GM18868 (cell line): ENCODE measurements around the gene NACC2.
"Not testable (repeated sequence)": the region's sequence is repeated elsewhere in the genome, so short reads cannot be mapped to it uniquely, and the experiment has no call there.

Source experiments
- ATAC-seq: cut with Tn5 transposase; IDR thresholded peaks from one replicate; pipeline ENCODE4 v1.9.1; 2021; ENCODE audit warnings: mild to moderate bottlenecking, moderate library complexity; ENCODE audit not compliant: unreplicated experiment

The NACC2 gene

GRCh38 chr9:136083558-136084062, 11.5 kb downstream of the NACC2 start:
- ATAC-seq = no peak

GRCh38 chr9:136082496-136083361, 12.4 kb downstream of the NACC2 start:
- no peak for ATAC-seq

GRCh38 chr9:136081826-136082495, 13.1 kb downstream of the NACC2 start:
- no peak for ATAC-seq

DNA sequence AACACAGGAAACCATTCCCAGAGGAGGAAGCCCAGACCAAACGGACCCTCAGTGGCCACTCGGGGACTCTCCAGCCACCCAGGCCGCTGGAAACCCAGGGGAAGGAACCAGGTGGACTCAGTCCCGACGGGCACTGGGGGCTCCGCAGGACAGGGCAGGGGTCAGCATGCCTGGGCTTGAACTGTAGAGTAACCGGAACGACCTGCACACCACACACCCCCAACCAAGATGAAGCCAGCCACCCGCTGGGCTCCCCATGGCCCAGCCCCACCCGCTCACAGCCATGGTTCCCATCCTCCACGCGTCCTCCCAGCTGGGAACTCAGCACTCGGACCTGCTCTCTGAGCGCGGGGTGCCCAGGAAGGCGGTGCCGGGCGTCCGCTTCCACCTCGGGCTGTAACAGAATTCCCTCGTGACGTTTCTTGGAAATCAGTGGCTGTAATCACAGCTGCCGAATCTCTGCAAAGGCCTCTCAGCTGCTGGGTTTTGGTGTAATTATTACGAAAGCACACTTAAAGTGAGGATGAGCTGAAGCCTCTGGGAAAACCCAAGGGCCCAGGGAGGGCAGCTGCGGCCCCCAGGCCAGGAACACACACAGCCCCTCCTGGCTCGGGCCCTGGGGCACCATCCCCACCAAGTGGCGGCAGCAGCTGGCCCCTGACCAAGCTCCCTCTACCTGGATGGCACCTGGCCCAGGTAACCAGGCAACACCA, 13.8 kb downstream of the NACC2 start:
- ATAC-seq = no peak

DNA sequence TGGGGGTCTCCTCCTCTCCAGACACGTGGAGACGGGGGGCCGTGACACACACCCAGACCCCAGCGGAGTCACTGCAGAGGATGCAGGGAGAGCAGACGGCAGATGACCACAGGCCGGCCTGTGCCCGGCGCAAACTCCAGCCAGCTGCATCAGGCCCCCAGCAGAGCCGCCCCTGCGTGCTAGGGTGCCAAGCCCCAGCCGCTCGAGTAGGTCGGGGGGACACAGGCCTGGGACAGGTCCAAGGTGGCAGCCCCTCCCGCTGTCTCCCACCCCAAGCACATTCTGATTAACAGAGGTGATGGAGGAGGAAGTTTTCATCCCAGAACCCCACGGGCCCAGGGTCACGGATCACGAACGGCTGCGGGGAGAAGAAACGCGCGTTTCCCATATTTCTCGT, 14.4 kb downstream of the NACC2 start:
- no peak for ATAC-seq

DNA sequence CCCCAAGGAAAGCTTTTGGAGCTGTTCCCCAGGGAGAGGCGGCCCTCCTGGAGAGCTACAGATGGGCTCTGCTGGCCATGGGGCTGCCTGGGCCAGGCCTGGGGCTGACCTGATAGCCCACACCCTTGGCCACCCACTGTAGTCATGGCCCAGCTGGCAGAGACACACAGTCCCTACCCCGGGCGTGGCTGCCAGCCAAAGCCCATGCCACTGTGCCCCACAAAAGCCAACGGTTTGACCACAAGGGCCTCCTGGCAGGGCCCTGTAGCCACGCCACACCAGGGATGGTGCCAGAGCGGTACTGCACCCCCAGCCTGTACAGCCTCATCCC, 15.2 kb downstream of the NACC2 start:
- no peak for ATAC-seq

DNA sequence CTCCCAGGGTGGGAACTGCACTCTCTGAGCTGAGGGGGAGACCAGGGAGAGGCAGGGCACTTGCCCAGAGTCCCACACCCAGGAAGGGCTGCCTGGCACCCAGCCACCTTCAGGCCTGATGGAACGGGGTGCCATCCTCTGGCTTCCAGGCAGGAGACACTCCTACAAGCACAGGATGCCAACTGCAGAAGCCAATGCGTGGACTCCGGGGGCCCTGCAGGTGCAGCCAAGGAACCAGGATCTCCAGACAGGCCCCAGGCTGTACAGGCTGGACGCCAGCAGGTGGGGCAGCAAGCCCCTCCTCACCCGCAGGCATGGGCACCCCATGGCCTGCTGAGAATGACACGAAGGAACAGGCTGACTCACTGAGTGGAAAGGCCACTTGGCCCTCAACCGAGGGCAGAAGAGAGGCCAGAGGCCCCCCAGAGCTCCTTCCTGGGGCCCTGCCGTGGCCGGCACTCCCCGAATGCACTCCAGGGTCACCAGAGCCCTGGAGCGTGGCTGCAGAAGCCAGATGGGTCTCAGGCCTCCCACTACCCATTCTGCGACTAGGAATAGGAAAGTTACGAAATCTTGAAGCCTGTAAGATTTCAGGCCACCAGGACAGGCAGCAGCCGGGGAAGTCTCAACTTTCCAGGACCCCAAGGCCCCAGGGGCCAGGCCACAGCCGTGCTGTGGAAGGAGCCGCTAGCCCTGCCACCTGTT, 15.7 kb downstream of the NACC2 start:
- no peak for ATAC-seq

- no peak for ATAC-seq
Observed at GRCh38 chr9:136078498-136079011, 16.5 kb downstream of the NACC2 start.

GRCh38 chr9:136078024-136078423, 17.1 kb downstream of the NACC2 start:
- no peak for ATAC-seq

- ATAC-seq = no peak
Observed at GRCh38 chr9:136077491-136077890, 17.6 kb downstream of the NACC2 start.

GRCh38 chr9:136075881-136076678, 19.0 kb downstream of the NACC2 start:
- ATAC-seq = no peak

DNA sequence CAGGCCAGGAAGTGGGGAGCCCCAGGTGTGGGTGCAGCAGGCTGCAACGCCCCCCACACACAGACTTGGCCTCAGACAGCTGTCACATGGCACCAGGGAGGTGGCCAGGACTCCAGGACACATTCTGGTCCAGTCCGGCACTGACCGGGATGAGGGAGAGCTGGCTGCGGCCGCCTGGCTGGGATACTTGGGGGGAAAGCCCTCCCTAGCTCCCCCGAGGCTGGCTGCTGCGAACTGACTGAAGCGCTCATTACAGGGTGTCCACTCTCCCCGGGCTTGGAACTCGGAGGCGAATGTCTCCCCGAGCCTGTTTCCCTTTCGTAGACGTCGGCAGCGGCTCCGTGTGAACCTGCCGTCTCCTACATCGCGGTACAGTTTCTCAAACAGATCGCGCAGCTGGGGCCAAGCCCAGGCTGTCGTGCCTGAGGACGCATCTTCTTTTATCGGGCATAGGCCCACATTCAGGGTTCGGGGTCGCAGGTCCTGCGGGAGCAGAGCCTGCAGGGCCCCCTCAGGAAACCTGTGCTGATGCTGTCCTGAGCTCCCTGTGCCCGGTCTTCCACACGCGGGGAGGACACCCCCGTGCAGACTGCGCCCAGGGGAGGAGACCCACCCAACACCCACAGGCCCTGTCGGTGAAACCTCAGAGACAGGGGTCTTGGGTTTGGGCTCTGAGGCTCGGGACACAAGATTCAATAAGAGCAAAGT, 19.8 kb downstream of the NACC2 start:
- no peak for ATAC-seq

- ATAC-seq = no peak
Observed at GRCh38 chr9:136074706-136075105, 20.4 kb downstream of the NACC2 start.

DNA sequence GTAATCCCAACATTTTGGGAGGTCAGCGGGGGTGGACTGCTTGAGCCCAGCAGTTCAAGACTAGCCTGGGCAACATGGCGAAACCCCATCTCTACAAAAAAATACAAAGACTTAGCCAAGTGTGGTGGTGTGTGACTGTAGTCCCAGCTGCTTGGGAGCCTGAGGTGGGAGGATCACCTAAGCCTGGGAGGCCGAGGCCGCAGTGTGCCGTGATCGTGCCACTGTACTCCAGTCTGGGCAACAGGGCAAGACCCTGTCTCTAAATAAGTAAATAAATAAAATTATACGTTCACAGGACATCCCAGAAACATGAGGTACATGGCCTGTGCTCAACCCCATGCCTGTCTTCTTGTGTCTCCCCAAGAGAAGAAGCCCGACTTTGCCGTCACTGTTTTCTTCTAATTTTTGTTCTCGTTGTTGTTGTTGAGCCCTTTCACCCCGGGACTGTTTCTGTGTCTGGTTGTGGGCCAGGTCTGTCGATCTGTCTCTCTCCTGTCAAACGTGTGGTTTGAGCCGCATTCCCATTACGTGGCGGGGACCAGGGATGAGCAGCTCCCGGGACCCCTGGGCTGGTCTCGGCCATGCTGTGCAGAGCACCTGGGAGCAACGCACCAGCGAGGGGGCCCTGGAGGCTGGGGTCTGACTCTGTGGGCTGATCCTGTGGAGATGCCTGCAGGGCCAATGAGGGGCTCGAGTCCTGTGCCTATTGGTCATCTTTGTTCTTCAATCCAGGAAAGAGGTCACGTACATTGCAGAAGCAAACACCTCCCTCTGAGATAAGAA, 32.2 kb downstream of the NACC2 start:
- no peak for ATAC-seq

DNA sequence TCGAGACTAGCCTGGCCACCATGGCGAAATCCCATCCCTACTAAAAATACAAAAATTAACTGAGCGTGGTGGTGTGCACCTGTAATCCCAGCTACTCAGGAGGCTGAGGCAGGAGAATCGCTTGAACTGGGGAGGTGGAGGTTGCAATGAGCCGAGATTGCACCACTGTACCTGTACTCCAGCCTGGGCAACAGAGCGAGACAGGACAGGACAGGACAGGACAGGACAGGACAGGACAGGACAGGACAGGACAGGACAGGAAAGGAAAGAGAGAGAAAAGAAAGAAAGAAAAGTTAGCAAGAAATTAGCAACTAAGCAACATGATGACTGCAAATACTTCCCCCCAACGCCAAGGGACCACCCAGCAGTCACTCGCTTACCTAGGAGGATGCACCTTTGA, 33.2 kb downstream of the NACC2 start:
- not testable (repeated sequence) for ATAC-seq

DNA sequence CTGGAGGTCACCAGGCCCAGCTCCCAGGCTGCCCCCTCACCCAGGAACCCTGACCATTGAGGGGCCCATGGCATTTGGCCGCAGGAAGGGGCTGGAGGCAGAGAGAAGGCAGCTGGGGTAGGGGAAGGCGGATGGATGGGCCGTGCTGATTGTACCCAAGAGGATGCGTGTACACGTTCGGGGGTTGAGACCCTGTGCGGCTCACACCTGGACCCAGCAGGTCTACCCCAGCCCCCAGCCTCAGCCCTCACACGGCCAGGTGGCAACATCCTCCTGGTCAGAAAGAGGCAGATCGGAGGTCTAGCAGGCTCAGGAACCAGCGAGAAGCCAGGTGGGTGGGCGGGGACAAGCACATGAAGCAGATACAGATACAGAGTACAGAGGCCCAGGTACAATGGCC, 33.7 kb downstream of the NACC2 start:
- ATAC-seq = no peak

GRCh38 chr9:136060671-136061371, 34.3 kb downstream of the NACC2 start:
- no peak for ATAC-seq
